T-helper 1 cell treated with Interleukin-12 subunit alpha and Interleukin-12 subunit beta and Interleukin-4 antibody, amounts not matched to agents 30 μg/mL and 1 μg/mL, for 36 hours (primary cell): Measurements from ENCODE around the gene ACHE.
"Not testable (repeated sequence)": the region's sequence is repeated elsewhere in the genome, so short reads cannot be mapped to it uniquely, and the experiment has no call there.

Source experiments
- H3K27ac Mint-ChIP-seq: one replicate; pipeline ENCODE4 v1.8.0; 2021; ENCODE audit warnings: mild to moderate bottlenecking, mixed read lengths
- H3K27me3 Mint-ChIP-seq: one replicate; pipeline ENCODE4 v1.8.0; 2021; ENCODE audit warnings: low read depth, mixed read lengths
- H3K36me3 Mint-ChIP-seq: one replicate; pipeline ENCODE4 v1.8.0; 2021; ENCODE audit warnings: low read depth, mixed read lengths
- H3K4me1 Mint-ChIP-seq: one replicate; pipeline ENCODE4 v1.8.0; 2021; ENCODE audit warnings: low read depth, mixed read lengths
- H3K4me3 Mint-ChIP-seq: one replicate; pipeline ENCODE4 v1.8.0; 2021; ENCODE audit warnings: mild to moderate bottlenecking, moderate library complexity, mixed read lengths
- H3K9me3 Mint-ChIP-seq: one replicate; pipeline ENCODE4 v1.8.0; 2021; ENCODE audit warnings: mixed read lengths

Gene ACHE

DNA sequence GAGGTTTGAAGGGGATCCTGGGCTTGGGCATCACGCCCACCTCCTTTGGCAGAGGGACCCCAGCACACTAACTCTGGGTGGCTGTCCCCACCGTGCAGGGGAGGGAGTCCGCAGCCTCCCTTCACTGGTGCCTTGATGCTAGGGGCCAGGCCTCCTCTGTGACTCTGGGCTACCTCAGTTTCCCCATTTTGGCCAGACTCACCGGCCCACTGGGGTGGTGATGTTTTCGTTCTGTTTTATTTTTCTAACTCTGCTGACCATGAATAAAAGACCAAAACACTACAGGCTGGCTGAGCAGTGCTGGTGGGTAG, 29.0 kb downstream of the ACHE start:
- Mint-ChIP-seq H3K4me1 (peaks cover 15% of the 10 kb centered on the region), H3K36me3 (peaks cover 13% of the 10 kb centered on the region), H3K9me3 (no peaks in the 10 kb centered on the region), H3K27ac (peak overlapping the region; percentile 88), H3K4me3 (peak overlapping the region; percentile 87), H3K27me3 (no peaks in the 10 kb centered on the region)

DNA sequence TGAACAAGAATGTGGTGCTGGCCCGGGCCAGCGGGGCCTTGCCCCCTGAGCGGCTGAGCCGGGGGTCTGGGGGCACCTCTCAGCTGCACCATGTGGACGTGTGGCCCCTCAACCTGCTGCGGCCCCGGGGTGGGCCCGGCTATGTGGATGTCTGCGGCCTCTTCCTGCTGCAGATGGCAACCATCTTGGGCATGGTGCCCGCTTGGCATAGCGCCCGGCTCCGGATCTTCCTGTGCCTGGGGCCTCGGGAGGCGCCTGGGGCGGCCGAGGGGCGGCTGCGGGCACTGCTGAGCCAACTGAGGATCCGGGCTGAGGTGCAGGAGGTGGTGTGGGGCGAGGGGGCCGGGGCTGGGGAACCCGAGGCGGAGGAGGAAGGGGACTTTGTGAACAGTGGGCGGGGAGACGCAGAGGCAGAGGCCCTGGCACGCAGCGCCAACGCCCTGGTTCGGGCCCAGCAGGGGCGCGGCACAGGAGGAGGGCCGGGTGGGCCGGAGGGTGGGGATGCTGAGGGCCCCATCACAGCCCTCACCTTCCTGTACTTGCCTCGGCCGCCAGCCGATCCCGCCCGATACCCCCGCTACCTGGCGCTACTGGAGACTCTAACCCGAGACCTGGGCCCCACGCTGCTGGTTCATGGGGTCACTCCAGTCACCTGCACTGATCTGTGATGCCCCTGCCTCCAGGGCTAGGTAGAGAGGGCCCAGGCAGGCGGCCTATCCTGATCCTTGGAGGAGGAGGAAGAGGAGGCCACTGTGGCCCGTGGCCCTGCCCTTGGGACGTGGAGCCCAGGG, 29.6 kb downstream of the ACHE start:
- no peaks in the 10 kb centered on the region for H3K27me3 Mint-ChIP-seq
- peaks cover 13% of the 10 kb centered on the region for H3K36me3 Mint-ChIP-seq
- no peaks in the 10 kb centered on the region for H3K9me3 Mint-ChIP-seq
- peak overlapping the region; percentile 88 for H3K27ac Mint-ChIP-seq
- peaks cover 15% of the 10 kb centered on the region for H3K4me1 Mint-ChIP-seq
- peak overlapping the region; percentile 87 for H3K4me3 Mint-ChIP-seq

DNA sequence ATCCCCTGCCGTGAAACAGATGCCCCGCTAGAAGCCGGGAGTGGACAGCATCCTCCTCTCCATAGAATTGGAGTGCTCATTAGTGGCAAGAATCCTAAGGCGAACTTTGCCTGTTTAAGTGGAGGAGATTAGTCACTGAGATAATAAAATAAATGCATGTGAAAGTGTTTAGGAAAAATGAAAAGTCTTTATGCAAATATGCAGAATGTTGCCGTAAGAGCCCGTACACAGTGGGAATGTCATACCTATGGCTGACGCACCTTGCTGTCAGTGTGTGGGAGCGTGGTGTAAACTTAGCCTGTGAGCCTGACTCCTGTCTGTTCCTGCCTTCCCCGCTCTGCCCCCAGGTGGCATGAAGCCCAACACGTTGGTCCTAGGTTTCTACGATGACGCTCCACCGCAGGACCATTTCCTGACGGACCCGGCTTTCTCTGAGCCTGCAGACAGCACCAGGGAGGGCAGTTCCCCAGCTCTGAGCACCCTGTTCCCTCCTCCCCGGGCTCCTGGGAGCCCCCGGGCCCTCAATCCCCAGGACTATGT, 30.2 kb downstream of the ACHE start:
- no peak overlapping the region for H3K4me3 Mint-ChIP-seq
- peaks cover 15% of the 10 kb centered on the region for H3K4me1 Mint-ChIP-seq
- no peak overlapping the region for H3K27ac Mint-ChIP-seq
- no peaks in the 10 kb centered on the region for H3K27me3 Mint-ChIP-seq
- peaks cover 15% of the 10 kb centered on the region for H3K36me3 Mint-ChIP-seq
- H3K9me3 Mint-ChIP-seq: no peaks in the 10 kb centered on the region

DNA sequence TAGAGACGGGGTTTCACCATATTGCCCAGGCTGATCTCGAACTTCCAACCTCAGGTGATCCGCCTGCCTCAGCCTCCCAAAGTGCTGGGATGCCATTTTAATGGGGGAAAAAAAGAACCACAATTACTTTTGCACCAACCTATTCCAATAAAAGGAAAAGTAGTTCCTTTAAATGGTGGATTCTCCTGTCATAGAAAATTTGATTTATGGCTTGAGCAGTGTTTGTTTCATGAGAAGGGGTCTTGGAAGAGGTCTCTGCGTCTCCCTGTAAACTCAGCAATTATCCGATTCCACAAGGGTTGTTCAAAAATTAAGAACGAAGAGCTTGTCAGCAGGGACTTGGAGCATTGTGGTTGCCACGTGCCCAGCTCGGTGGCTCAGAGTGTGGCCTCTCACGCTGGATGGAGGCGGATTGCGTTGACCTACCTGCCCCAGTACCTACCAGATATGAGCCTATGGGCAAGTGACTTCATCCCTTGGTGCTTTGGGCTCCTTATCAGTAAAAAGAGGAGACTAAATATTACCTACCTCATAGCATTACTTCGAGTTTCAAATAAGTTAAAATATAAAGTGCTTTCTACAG, 31.3 kb downstream of the ACHE start:
- peaks cover 20% of the 10 kb centered on the region for H3K36me3 Mint-ChIP-seq
- no peak overlapping the region for H3K27ac Mint-ChIP-seq
- peaks cover 15% of the 10 kb centered on the region for H3K4me1 Mint-ChIP-seq
- no peaks in the 10 kb centered on the region for H3K27me3 Mint-ChIP-seq
- H3K4me3 Mint-ChIP-seq: no peak overlapping the region
- no peaks in the 10 kb centered on the region for H3K9me3 Mint-ChIP-seq

DNA sequence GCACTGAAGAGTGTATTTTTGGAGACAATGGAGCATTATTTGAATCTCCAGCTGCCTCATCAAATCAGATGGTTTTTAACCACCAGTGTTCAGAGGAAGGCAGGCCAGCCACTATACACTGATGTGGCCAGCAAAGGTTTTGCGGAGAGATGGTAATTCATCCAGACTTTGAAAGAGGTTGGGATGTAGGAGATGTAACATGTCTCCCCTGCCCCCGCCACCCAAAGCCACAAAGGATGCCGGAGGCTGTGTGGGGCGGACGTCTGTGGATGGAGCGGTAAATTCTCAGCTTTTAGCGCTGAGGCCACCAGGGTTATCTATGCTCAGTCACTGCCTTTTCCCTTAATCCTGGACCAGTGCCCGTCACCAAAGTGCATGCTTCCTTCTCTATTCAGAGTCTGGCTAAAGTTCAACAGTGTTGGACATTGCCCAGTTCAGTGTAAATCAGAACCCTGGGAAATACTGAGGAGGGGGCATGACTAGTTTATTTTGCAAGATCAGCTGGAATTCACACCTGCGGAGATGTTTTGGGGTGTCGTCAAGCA, 32.2 kb downstream of the ACHE start:
- H3K27ac Mint-ChIP-seq: no peak overlapping the region
- H3K36me3 Mint-ChIP-seq: peaks cover 22% of the 10 kb centered on the region

DNA sequence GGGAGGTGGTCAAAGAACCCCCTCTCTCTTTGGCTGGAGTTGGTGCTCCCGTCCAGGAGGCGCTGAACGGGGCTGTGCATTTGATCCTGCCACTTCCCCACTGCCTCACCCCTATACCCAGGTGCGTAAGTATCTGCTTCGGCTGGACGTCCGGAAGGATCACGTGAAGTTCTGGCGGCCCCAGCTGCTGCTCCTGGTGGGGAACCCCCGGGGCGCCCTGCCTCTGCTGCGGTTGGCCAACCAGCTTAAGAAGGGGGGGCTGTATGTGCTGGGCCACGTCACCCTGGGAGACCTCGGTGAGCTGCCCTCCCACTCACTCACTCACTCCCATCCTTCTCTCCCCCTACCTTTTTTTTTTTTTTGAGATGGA, 34.1 kb downstream of the ACHE start:
- Mint-ChIP-seq H3K4me3 (no peak overlapping the region), H3K27ac (no peak overlapping the region), H3K4me1 (peaks cover 4% of the 10 kb centered on the region), H3K9me3 (no peaks in the 10 kb centered on the region), H3K36me3 (peaks cover 28% of the 10 kb centered on the region), H3K27me3 (no peaks in the 10 kb centered on the region)

More for the DNA sequence above, 32.2 kb downstream of the ACHE start:
- Mint-ChIP-seq H3K4me1 (peaks cover 15% of the 10 kb centered on the region), H3K9me3 (no peaks in the 10 kb centered on the region), H3K4me3 (no peak overlapping the region), H3K27me3 (no peaks in the 10 kb centered on the region)

DNA sequence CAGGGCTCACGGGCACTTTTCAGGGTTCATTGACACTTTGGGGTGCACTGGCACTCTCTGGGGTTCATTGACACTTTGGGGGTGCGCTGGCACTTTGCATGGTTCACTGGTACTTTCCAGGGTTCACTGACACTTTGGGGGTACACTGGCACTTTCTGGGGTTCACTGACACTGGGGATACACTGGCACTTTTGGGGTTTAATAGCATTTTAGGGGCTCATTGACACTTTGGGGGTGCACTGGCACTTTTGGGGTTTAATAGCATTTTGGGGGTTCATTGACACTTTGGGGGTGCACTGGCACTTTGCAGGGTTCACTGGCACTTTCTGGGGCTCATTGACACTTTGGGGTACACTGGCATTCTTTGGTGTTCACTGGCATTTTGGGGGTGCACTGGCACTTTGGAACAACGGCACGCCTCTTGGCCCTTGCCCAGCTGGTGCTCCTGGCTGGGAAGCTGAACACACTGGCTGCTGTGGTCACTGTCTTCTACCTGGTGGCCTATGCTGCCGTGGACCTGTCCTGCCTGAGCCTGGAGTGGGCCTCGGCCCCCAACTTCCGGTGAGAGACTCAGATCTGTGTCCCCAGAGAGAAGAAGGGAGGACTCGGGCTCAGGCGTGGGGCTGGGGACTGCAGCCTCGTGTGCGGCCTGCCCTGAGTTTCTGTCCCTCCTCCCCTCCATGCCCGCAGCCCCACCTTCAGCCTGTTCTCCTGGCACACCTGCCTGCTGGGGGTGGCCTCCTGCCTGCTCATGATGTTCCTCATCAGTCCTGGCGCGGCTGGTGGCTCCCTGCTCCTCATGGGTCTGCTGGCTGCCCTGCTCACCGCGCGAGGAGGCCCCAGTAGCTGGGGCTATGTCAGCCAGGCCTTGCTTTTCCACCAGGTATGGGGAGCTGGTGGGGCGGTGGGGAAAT, 34.7 kb downstream of the ACHE start:
- Mint-ChIP-seq H3K27me3 (no peaks in the 10 kb centered on the region), H3K36me3 (peaks cover 28% of the 10 kb centered on the region)

DNA sequence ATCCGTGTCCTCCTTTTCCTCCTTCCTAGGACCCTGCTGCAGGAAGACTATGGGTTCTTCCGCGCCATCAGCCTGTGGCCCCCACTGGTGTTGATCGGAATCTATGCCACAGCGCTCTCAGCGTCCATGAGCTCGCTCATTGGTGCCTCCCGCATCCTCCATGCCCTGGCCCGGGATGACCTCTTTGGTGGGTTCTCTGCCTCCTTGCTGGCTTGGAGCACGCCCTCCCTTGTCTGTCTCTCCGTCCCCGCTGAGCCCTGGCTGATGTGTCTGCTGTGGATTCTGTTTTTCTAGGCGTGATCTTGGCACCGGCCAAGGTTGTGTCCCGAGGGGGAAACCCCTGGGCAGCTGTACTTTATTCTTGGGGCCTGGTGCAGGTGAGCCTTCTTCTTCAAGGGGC, 35.8 kb downstream of the ACHE start:
- H3K27me3 Mint-ChIP-seq: no peaks in the 10 kb centered on the region

More for the DNA sequence above, 34.7 kb downstream of the ACHE start:
- Mint-ChIP-seq H3K9me3 (no peaks in the 10 kb centered on the region), H3K27ac (no peak overlapping the region), H3K4me3 (no peak overlapping the region), H3K4me1 (peaks cover 4% of the 10 kb centered on the region)

DNA sequence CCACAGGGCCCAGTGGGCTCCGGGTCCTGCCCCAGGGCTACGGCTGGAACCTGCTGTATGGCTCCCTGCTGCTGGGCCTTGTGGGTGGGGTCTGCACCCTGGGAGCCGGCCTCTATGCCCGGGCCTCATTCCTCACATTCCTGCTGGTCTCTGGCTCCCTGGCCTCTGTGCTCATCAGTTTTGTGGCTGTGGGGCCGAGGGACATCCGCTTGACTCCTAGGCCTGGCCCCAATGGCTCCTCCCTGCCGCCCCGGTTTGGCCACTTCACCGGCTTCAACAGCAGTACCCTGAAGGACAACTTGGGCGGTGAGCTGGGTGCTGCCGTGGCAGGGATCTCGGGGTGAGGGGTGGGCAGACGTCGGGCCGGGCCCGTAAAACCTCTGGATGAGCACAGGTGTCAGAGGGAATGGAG, 38.8 kb downstream of the ACHE start:
- Mint-ChIP-seq H3K4me1 (peaks cover 13% of the 10 kb centered on the region), H3K27me3 (no peaks in the 10 kb centered on the region), H3K36me3 (peaks cover 21% of the 10 kb centered on the region), H3K27ac (no peak overlapping the region), H3K9me3 (no peaks in the 10 kb centered on the region), H3K4me3 (no peak overlapping the region)

More for the DNA sequence above, 35.8 kb downstream of the ACHE start:
- no peak overlapping the region for H3K4me3 Mint-ChIP-seq
- peaks cover 29% of the 10 kb centered on the region for H3K36me3 Mint-ChIP-seq
- no peaks in the 10 kb centered on the region for H3K9me3 Mint-ChIP-seq
- H3K4me1 Mint-ChIP-seq: peaks cover 2% of the 10 kb centered on the region
- H3K27ac Mint-ChIP-seq: no peak overlapping the region

DNA sequence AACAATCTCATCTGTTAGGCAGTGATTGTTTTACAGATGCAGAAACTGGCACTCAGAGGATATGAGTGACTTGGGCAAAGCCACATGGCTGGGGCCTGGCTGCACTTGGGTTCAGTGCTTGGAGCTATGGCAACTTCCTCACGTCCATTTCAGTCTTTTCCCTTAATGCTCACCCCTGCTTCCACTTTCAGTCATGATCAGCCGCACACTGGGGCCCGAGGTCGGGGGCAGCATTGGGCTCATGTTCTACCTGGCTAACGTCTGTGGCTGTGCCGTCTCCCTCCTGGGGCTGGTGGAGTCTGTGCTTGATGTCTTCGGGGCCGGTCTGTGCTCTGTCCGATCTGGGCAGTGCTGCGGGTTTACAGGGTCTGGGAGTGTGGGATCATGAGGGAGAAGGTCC, 40.2 kb downstream of the ACHE start:
- no peaks in the 10 kb centered on the region for H3K27me3 Mint-ChIP-seq
- peaks cover 17% of the 10 kb centered on the region for H3K36me3 Mint-ChIP-seq
- H3K4me3 Mint-ChIP-seq: no peak overlapping the region
- no peaks in the 10 kb centered on the region for H3K9me3 Mint-ChIP-seq
- peaks cover 14% of the 10 kb centered on the region for H3K4me1 Mint-ChIP-seq
- H3K27ac Mint-ChIP-seq: no peak overlapping the region

DNA sequence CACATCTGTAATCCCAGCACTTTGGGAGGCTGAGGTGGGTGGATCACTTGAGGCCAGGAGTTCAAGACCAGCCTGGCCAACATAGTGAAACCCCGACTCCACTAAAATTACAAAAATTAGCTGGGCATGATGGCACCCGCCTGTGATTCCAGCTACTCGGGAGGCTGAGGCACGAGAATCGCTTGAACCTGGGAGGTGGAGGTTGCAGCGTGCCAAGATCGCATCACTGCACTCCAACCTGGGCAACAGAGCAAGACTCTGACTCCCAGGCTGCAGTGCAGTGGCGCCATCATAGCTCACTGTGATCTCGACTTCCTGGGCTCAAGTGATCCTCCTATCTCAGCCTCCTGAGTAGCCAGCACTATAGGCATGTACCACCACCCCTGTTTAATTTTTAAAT, 40.8 kb downstream of the ACHE start:
- H3K4me1 Mint-ChIP-seq: peaks cover 14% of the 10 kb centered on the region
- H3K4me3 Mint-ChIP-seq, H3K27me3 Mint-ChIP-seq, H3K27ac Mint-ChIP-seq, H3K9me3 Mint-ChIP-seq: not testable (repeated sequence)
- H3K36me3 Mint-ChIP-seq: peaks cover 12% of the 10 kb centered on the region

DNA sequence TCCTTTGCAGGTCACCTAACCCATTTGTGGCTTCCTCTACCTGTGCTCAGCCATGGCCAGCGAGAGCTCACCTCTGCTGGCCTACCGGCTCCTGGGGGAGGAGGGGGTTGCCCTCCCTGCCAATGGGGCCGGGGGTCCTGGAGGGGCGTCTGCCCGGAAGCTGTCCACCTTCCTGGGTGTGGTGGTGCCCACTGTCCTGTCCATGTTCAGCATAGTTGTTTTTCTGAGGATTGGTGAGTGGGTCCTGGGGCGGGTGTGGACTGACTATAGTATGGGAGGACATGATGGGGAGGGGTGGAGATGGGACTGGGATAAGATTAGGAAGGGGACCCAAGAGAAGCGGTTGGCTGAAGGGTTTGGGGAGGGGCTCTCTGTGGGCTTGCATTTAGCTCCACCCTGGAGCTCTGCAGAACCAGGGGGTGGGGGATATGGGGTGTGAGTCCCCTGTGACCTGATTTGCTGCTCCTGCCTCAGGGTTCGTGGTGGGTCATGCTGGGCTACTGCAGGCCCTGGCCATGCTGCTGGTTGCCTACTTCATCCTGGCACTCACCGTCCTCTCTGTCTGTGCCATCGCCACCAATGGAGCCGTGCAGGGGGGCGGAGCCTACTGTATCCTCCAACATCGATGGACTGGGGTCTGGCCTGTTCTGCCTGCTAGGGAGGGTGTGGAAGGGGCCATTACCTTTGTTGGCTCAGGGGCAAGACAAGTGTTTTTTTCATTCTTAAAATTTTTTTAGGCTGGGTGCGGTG, 41.4 kb downstream of the ACHE start:
- Mint-ChIP-seq H3K27me3 (no peaks in the 10 kb centered on the region), H3K4me3 (peak overlapping the region; percentile 92), H3K36me3 (peaks cover 12% of the 10 kb centered on the region), H3K4me1 (peaks cover 14% of the 10 kb centered on the region), H3K9me3 (no peaks in the 10 kb centered on the region), H3K27ac (no peak overlapping the region)

DNA sequence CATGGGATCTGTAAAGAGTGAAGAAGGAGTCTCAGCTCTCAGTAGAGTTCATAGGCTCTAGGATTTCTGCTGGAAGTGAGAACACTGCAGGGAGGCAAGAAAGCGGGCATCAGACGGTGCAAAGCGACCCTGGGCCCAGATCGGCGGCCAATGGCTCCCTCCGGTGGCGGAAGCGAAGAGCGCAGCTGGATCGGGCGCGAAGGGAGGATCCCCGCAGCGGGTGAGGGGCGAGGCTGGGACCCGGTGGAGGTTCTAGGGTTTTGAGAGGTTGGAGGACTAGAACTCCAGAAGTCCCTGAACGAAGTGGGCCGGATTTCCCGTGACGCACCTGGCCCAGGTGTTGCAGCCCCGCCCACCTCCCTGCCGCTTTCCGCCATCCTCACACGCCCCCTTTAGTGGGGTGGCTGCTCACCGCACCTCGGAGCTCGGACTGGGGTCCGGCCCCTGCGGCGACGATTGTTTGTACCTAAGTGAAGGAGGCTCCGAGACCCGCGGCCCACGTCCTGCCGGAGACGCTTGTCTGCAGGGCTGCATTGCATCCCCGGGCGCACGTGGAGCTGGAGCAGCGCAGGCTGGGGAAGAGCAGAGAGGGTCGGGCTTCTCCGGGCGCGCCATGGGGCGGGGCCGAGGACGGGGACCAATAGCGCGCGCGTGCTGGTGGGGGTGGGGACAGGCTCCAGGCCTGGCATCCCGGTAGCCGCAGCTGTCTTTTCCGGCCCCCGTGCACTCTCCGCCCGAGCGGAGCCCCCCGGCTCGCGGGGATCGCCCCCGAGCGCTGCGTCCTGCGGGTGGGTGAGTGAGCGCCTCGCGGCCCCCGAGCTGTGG, 43.4 kb downstream of the ACHE start, which contains the start of gene SLC12A9:
Gene SLC12A9, plus strand, starts transcription at position 666 of the 825 bp plus-strand sequence. CDS start 1,485 bp downstream, outside the sequence.
- peaks cover 8% of the 10 kb centered on the region for H3K36me3 Mint-ChIP-seq
- H3K27ac Mint-ChIP-seq: peak within 1 kb of the TSS; percentile 57

More for the DNA sequence above, 43.4 kb downstream of the ACHE start, which contains the start of gene SLC12A9:
- Mint-ChIP-seq H3K27me3 (no peaks in the 10 kb centered on the region), H3K9me3 (no peaks in the 10 kb centered on the region), H3K4me1 (peaks cover 14% of the 10 kb centered on the region), H3K4me3 (peak within 1 kb of the TSS; percentile 92)
